HepG2 (cell line): ENCODE measurements around the gene TRIM23. TPM values are rescaled to one million over a fixed set of nuclear protein-coding genes. Genes with fewer than 3 reads are reported as not detected.
A peak's percentile ranks its signal among the peaks of the same experiment; 100 is the strongest.

ENCODE experiments used
- ATAC-seq: fragments of 200-7000 bp; cut with Tn5 transposase; 3 replicates; pipeline ENCODE4 v1.9.1; 2020; ENCODE audit warnings: mild to moderate bottlenecking, moderate library complexity
- BruUV-seq: library from RNA; stranded (reverse); fragments of 400-500 nt; replicated peaks from 2 replicates; lab custom pipeline; 2021; lab: Mats Ljungman, UMichigan
- CTCF ChIA-PET: fragments of 300-600 bp; formaldehyde crosslinking; extraction: SDS; loops from one replicate; lab custom pipeline; 2021; ENCODE audit warnings: low total read pairs, inconsistent platforms, low intra/inter-chr PET ratio; lab: Yijun Ruan, JAX
- POLR2A ChIA-PET: fragments of 350-600 bp; sonication (Branson Sonifier 250); formaldehyde crosslinking; loops from one replicate; lab custom pipeline; 2020; ENCODE audit warnings: antibody characterized with exemption, inconsistent platforms; lab: Yijun Ruan, JAX
- DNase-seq: peaks from one replicate; pipeline ENCODE4 v3.0.0-alpha.2; 2015; ENCODE audit warnings: low spot score
- FAIRE-seq: peaks from 3 replicates; lab custom pipeline; 2011; peaks lifted over from hg19 to GRCh38; lab: Jason Lieb, UNC
- H2AFZ ChIP-seq: one replicate; pipeline ENCODE4 v1.6.1; 2011; ENCODE audit warnings: low read length, inconsistent platforms
- H3K27ac ChIP-seq: fragments of 300-600 bp; 3 replicates; pipeline ENCODE4 v1.8.0; 2011; ENCODE audit warnings: mixed run types, mild to moderate bottlenecking, mixed read lengths, low read length, inconsistent platforms; ENCODE audit not compliant: insufficient read depth; ENCODE audit errors: extremely low read length
- H3K27me3 ChIP-seq, 2 experiments: fragments of 200-600 bp in 1 of 2; 2 replicates in 1 of 2; 3 replicates in 1 of 2; pipeline versions ENCODE4 v1.6.0 to v1.8.0; 2011; ENCODE audit warnings: low read length in 2 of 2, mild to moderate bottlenecking in 2 of 2, moderate library complexity in 2 of 2, inconsistent platforms in 1 of 2; ENCODE audit not compliant: insufficient read depth in 2 of 2, control insufficient read depth in 1 of 2
- H3K36me3 ChIP-seq, 2 experiments: fragments of 200-600 bp in 1 of 2; replicated peaks in 1 of 2; 2 replicates in 1 of 2; 3 replicates in 1 of 2; pipeline versions ENCODE4 v1.5.1 to v1.8.0; 2011; ENCODE audit warnings: low read length in 2 of 2, inconsistent platforms in 1 of 2; ENCODE audit not compliant: insufficient read depth in 2 of 2, control insufficient read depth in 1 of 2
- H3K4me1 ChIP-seq: 2 replicates; pipeline ENCODE4 v1.5.1; 2012; ENCODE audit warnings: low read length, inconsistent platforms; ENCODE audit not compliant: insufficient read depth
- H3K4me2 ChIP-seq: 2 replicates; pipeline ENCODE4 v1.6.0; 2011; ENCODE audit warnings: low read depth, low read length, inconsistent platforms
- H3K4me3 ChIP-seq, 3 experiments: fragments of 200-600 bp in 1 of 3; sonication (generic), shearing (Covaris generic) in 1 of 3; replicated peaks in 1 of 3; 2 replicates each; pipeline ENCODE4 v1.5.1; 2011 to 2016; ENCODE audit warnings: low read length in 3 of 3, inconsistent platforms in 2 of 3, low read depth in 2 of 3, mild to moderate bottlenecking in 2 of 3, control low read depth in 1 of 3, mixed read lengths in 1 of 3; ENCODE audit not compliant: insufficient read depth in 1 of 3
- H3K79me2 ChIP-seq: one replicate; pipeline ENCODE4 v1.6.1; 2011; ENCODE audit warnings: low read length, inconsistent platforms; ENCODE audit not compliant: insufficient read depth
- H3K9ac ChIP-seq: 2 replicates; pipeline ENCODE4 v1.6.0; 2011; ENCODE audit warnings: mild to moderate bottlenecking, low read depth, low read length, inconsistent platforms; ENCODE audit not compliant: insufficient read depth
- H3K9me3 ChIP-seq: 2 replicates; pipeline ENCODE4 v1.5.1; 2012; ENCODE audit warnings: mild to moderate bottlenecking, low read length
- H4K20me1 ChIP-seq: 2 replicates; pipeline ENCODE4 v1.6.0; 2011; ENCODE audit warnings: inconsistent platforms, mild to moderate bottlenecking, low read length, moderate library complexity; ENCODE audit not compliant: insufficient read depth
- ATF7-NPFF ChIP-seq: sonication (generic); formaldehyde crosslinking; IDR thresholded peaks from 2 replicates; pipeline ENCODE4 v1.8.1; 2023; ENCODE audit warnings: mild to moderate bottlenecking, low read depth, missing genetic modification reagents, moderate library complexity
- CENPX ChIP-seq: sonication (generic); formaldehyde crosslinking; IDR thresholded peaks from 2 replicates; pipeline ENCODE4 v1.9.0; 2021; ENCODE audit warnings: mild to moderate bottlenecking, missing genetic modification reagents, moderate library complexity
- DNMT3B ChIP-seq: conservative IDR thresholded peaks from 2 replicates; pipeline ENCODE4 v1.6.1; 2016; ENCODE audit warnings: missing biosample characterization, control low read depth
- HNF1A ChIP-seq, 2 experiments: sonication (generic) in 1 of 2; formaldehyde crosslinking in 1 of 2; IDR thresholded peaks; 2 replicates each; pipeline versions ENCODE4 v1.4.0 to v1.6.1; 2016 to 2020; ENCODE audit warnings: borderline replicate concordance in 1 of 2, low read depth in 1 of 2, mild to moderate bottlenecking in 1 of 2, missing genetic modification reagents in 1 of 2
- MAFK ChIP-seq, 2 experiments: IDR thresholded peaks in 1 of 2; conservative IDR thresholded peaks in 1 of 2; 2 replicates each; pipeline ENCODE4 v1.6.1; 2011; ENCODE audit warnings: improper control_type of control experiment in 2 of 2, low read length in 2 of 2
- NR3C1 ChIP-seq: sonication (generic); formaldehyde crosslinking; IDR thresholded peaks from 2 replicates; pipeline ENCODE4 v1.4.0; 2020; ENCODE audit warnings: missing genetic modification reagents
- PAXIP1 ChIP-seq: sonication (generic); formaldehyde crosslinking; conservative IDR thresholded peaks from 2 replicates; pipeline ENCODE4 v1.4.0; 2020; ENCODE audit warnings: mild to moderate bottlenecking, missing genetic modification reagents, moderate library complexity
- RBFOX2 ChIP-seq: fragments of 200-400 bp; formaldehyde crosslinking; IDR thresholded peaks from 2 replicates; pipeline ENCODE4 v1.6.1; 2017; ENCODE audit warnings: low read depth, mild to moderate bottlenecking, low read length
- RCOR2 ChIP-seq: IDR thresholded peaks from 2 replicates; pipeline ENCODE4 v1.6.1; 2016; ENCODE audit warnings: missing biosample characterization, missing genetic modification reagents
- SALL2 ChIP-seq: sonication (generic); formaldehyde crosslinking; IDR thresholded peaks from 2 replicates; pipeline ENCODE4 v1.8.1; 2023; ENCODE audit warnings: mild to moderate bottlenecking, missing genetic modification reagents, inconsistent platforms
- WGBS: methylation state at CpG from one replicate; pipeline ENCODE4 v1.1.6; 2017; ENCODE audit warnings: low lambda C conversion rate; 5-methylcytosine and 5-hydroxymethylcytosine counted together
- in situ Hi-C: cut with HindIII; loops from 2 replicates; pipeline ENCODE4 v1.10.0; 2017; ENCODE audit warnings: low pct_unique_long_range_greater_than_20kb; ENCODE audit not compliant: extremely low pct_ligation_motif_present
- intact Hi-C: fragments of 100-400 bp; cut with micrococcal nuclease; formaldehyde crosslinking; loops from one replicate; pipeline ENCODE4 v1.10.0; 2022; ENCODE audit not compliant: unreplicated experiment
- polyA plus RNA-seq, 8 experiments: library from polyadenylated mRNA; depleted of rRNA in 3 of 8; stranded (reverse) in 7 of 8; unstranded in 1 of 8; fragments of >200 nt; fragmentation: Illumina TruSeq in 4 of 8; extraction: Trizol in 4 of 8; gene quantifications; 2 replicates each; pipeline versions ENCODE4 v1.2.1 to v1.2.3, GENCODE V29; 2011 to 2016; ENCODE audit warnings: low read depth in 4 of 8, missing spikeins in 1 of 8, mixed read lengths in 1 of 8; ENCODE audit not compliant: insufficient read depth in 1 of 8
- total RNA-seq, 5 experiments: library from RNA; depleted of rRNA; stranded (reverse); fragments of >200 nt; fragmentation: Illumina TruSeq; extraction: Trizol; gene quantifications; 2 replicates each; pipeline ENCODE4 v1.2.3, GENCODE V29; 2016; ENCODE audit warnings: low read depth in 1 of 5

TRIM23 gene
- total and polyA plus RNA-seq, 2 of the 13 experiments (the other 11 are each of a cell fraction or from before 2014, with no cell fraction given), result 4.6 to 11.4 TPM

- TF ChIP-seq RBFOX2 (no peak), DNMT3B (no peak), ATF7-NPFF (no peak), SALL2 (CRISPR knock-in tag) (no peak)
- TF ChIP-seq, all 625 proteins: peak for 0
These were observed 75.9 kb downstream of the TRIM23 start (continued) for GRCh38 chr5:65548281-65548680.

GRCh38 chr5:65546141-65546540 is 78.0 kb downstream of the TRIM23 start:
- DNase-seq (no peak), ATAC-seq (no peak), FAIRE-seq (no peak)
- Histone ChIP-seq H3K79me2 (no peaks in the 10 kb centered on the region), H4K20me1 (no peaks in the 10 kb centered on the region), H3K4me2 (no peak overlapping the region), H3K27me3 (no peaks in the 10 kb centered on the region), H3K4me1 (no peaks in the 10 kb centered on the region), H3K36me3 (peaks cover 1 to 36% of the 10 kb centered on the region in 2 experiments; a peak in 4 of 5 replicates), H3K27ac (no peak overlapping the region), H2AFZ (no peak overlapping the region), H3K9me3 (no peaks in the 10 kb centered on the region), H3K9ac (no peak overlapping the region), H3K4me3 (no peak overlapping the region)
- intact Hi-C loops, result no loop called here
- TF ChIP-seq MAFK (conservative IDR thresholded peaks at IDR 0.05 in 1 of 2, IDR thresholded peaks at IDR 0.05 in 1 of 2; ENCODE audit: low read length in 2 of 2) (peak; percentile 46 to 55), CENPX (CRISPR knock-in tag) (no peak), RCOR2 (CRISPR knock-in tag) (no peak)
- POLR2A ChIA-PET, result no interaction called here
- CTCF ChIA-PET, result no interaction called here
- 96% methylated on average over 5 of the region's 5 CpGs for WGBS
- no TSS peak for BruUV-seq
- in situ Hi-C loops, result no loop called here

- over 99% methylated on average over 4 of the region's 4 CpGs for WGBS
- no peaks in the 10 kb centered on the region for H3K4me1 ChIP-seq
- no peak for TF ChIP-seq NR3C1 (CRISPR knock-in tag)
- TF ChIP-seq PAXIP1, result no peak
- no peak for TF ChIP-seq HNF1A (IDR thresholded peaks at IDR 0.05; ENCODE audit: low read depth)
- no peak for TF ChIP-seq HNF1A (CRISPR knock-in tag; IDR thresholded peaks at IDR 0.05; ENCODE audit: borderline replicate concordance)
These were observed 79.7 kb downstream of the TRIM23 start for GRCh38 chr5:65544473-65544872.

More at GRCh38 chr5:65544473-65544872, 79.7 kb downstream of the TRIM23 start:
- H4K20me1 ChIP-seq, result no peaks in the 10 kb centered on the region
- intact Hi-C loops (no loop called here), in situ Hi-C loops (no loop called here)
- no peak overlapping the region for H2AFZ ChIP-seq
- no peaks in the 10 kb centered on the region for H3K79me2 ChIP-seq
- no peaks in the 10 kb centered on the region for H3K27me3 ChIP-seq
- DNase-seq, result no peak
- H3K4me3 ChIP-seq, result no peak overlapping the region
- ChIA-PET CTCF (no interaction called here), POLR2A (no interaction called here)
- BruUV-seq, result no TSS peak
- H3K27ac ChIP-seq, result no peak overlapping the region
- H3K9ac ChIP-seq, result no peak overlapping the region
- no peak for FAIRE-seq
- no peak overlapping the region for H3K4me2 ChIP-seq
- peaks cover 2 to 41% of the 10 kb centered on the region in 2 experiments; a peak in 4 of 5 replicates for H3K36me3 ChIP-seq
- no peaks in the 10 kb centered on the region for H3K9me3 ChIP-seq
- ATAC-seq, result no peak
